Mammary epithelial cell (primary cell): ENCODE data around the gene TTC21A.

Source experiments
- EZH2 ChIP-seq: IDR thresholded peaks from 2 replicates; pipeline ENCODE4 v1.6.1; 2012; ENCODE audit warnings: low read length, inconsistent platforms, borderline replicate concordance
- TF ChIP-seq, protein P1 (sequence below), 2 donors: IDR thresholded peaks in 1 of 2; conservative IDR thresholded peaks in 1 of 2; 2 replicates each; pipeline ENCODE4 v1.5.1; 2011 to 2012; ENCODE audit warnings: inconsistent platforms in 2 of 2, low read length in 2 of 2, mild to moderate bottlenecking in 2 of 2, control low read depth in 1 of 2, low read depth in 1 of 2; ENCODE audit not compliant: insufficient read depth in 1 of 2; ENCODE audit errors: extremely low read depth in 1 of 2

DNA sequence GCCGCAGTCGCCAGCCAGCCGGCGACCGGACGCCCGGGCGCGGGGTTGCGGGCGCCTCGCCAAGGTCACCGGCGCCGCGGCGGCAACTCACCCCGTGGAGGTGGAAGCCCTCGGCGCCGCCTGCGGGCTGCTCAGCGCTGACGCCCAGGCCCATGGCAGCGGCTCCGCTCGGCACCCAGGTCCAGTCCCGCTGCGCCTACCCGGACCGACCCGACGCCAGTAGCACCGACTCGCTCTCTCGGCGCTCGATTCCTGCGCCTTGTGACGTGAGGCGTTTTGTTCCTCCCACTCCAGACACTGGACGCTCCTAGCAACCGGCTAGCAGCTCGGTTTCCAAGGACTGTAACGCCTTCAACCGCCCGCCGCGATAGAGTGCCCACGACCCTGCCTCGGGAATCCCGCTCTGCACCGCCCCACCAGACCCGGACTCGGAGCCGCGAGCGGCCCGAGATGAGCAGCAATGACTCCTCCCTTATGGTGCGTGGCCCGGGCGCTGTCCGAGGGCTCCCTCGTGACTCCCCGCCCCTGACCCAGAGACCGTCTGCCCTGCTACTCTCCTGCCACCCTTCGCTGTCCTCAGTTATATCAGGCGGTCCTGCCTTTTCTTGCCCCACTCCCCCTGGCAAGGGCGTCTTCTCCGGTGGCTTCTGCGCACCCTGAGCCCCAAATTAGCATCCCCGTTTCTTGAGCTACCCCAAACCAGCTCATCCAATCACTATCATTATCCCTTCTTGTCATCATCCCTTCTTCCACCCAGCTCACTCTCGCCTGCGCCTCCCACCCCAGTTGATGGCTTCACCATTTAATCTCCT is at the start of gene TTC21A, which contains the start of gene GORASP1:
- TF ChIP-seq, protein P1, sequence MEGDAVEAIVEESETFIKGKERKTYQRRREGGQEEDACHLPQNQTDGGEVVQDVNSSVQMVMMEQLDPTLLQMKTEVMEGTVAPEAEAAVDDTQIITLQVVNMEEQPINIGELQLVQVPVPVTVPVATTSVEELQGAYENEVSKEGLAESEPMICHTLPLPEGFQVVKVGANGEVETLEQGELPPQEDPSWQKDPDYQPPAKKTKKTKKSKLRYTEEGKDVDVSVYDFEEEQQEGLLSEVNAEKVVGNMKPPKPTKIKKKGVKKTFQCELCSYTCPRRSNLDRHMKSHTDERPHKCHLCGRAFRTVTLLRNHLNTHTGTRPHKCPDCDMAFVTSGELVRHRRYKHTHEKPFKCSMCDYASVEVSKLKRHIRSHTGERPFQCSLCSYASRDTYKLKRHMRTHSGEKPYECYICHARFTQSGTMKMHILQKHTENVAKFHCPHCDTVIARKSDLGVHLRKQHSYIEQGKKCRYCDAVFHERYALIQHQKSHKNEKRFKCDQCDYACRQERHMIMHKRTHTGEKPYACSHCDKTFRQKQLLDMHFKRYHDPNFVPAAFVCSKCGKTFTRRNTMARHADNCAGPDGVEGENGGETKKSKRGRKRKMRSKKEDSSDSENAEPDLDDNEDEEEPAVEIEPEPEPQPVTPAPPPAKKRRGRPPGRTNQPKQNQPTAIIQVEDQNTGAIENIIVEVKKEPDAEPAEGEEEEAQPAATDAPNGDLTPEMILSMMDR (conservative IDR thresholded peaks at IDR 0.05 in 1 of 2, IDR thresholded peaks at IDR 0.05 in 1 of 2; ENCODE audit: extremely low read depth in 1 of 2, insufficient read depth in 1 of 2, low read depth in 1 of 2, low read length in 2 of 2) = no peak
- TF ChIP-seq EZH2 = no peak
